Measurements from ENCODE around the gene PCYT1A.

The PCYT1A gene

GRCh38 chr3:196236223-196236622 lies 51.3 kb downstream of the PCYT1A start:
- no peak for DNase-seq (ENCODE audit: low read depth in 2 of 2)

GRCh38 chr3:196235452-196236122 lies 51.9 kb downstream of the PCYT1A start:
- DNase-seq (ENCODE audit: low read depth in 2 of 2), result no peak

- no peak for DNase-seq (ENCODE audit: low read depth in 2 of 2)
Observed at GRCh38 chr3:196232882-196233251, 54.7 kb downstream of the PCYT1A start.

GRCh38 chr3:196232154-196232881 lies 55.2 kb downstream of the PCYT1A start:
- DNase-seq (ENCODE audit: low read depth in 2 of 2), result no peak

- DNase-seq (ENCODE audit: low read depth in 2 of 2), result no peak
Observed at GRCh38 chr3:196227629-196228493, 59.7 kb downstream of the PCYT1A start.

- DNase-seq (ENCODE audit: low read depth in 2 of 2), result no peak
Observed at GRCh38 chr3:196227121-196227561, 60.4 kb downstream of the PCYT1A start.

- DNase-seq (ENCODE audit: low read depth in 2 of 2), result no peak
Observed at GRCh38 chr3:196225763-196226364, 61.7 kb downstream of the PCYT1A start.

- DNase-seq (ENCODE audit: low read depth in 2 of 2), result no peak
Observed at GRCh38 chr3:196225086-196225485, 62.4 kb downstream of the PCYT1A start.

GRCh38 chr3:196222876-196223595 lies 64.5 kb downstream of the PCYT1A start:
- no peak for DNase-seq (ENCODE audit: low read depth in 2 of 2)

- no peak for DNase-seq (ENCODE audit: low read depth in 2 of 2)
Observed at GRCh38 chr3:196220991-196221390, 66.5 kb downstream of the PCYT1A start.

GRCh38 chr3:196220587-196220986 lies 66.9 kb downstream of the PCYT1A start:
- no peak for DNase-seq (ENCODE audit: low read depth in 2 of 2)

GRCh38 chr3:196219970-196220311 lies 67.6 kb downstream of the PCYT1A start:
- DNase-seq (ENCODE audit: low read depth in 2 of 2), result no peak

- DNase-seq (ENCODE audit: low read depth in 2 of 2), result peak; percentile 52 to 59
Observed at GRCh38 chr3:196219194-196219969, 68.1 kb downstream of the PCYT1A start.

- no peak for DNase-seq (ENCODE audit: low read depth in 2 of 2)
Observed at GRCh38 chr3:196218155-196218712, 69.3 kb downstream of the PCYT1A start.

- no peak for DNase-seq (ENCODE audit: low read depth in 2 of 2)
Observed at GRCh38 chr3:196217307-196218154, 70.0 kb downstream of the PCYT1A start.

GRCh38 chr3:196216681-196217211 lies 70.8 kb downstream of the PCYT1A start:
- no peak for DNase-seq (ENCODE audit: low read depth in 2 of 2)

GRCh38 chr3:196216089-196216564 lies 71.4 kb downstream of the PCYT1A start, which contains the start of gene SLC51A:
Gene SLC51A, plus strand, starts transcription at chr3:196216534. Its CDS starts 179 bp downstream, at chr3:196216713.
- DNase-seq (ENCODE audit: low read depth in 2 of 2), result no peak

GRCh38 chr3:196215493-196216020 lies 72.0 kb downstream of the PCYT1A start:
- no peak for DNase-seq (ENCODE audit: low read depth in 2 of 2)
